Stimulated activated CD4-positive, alpha-beta T cell treated with anti-CD3 and anti-CD28 coated beads, TNF-alpha, amount 100 ng/mL, for 4 hours (primary cell): ENCODE results near the gene ETV3L.

Experiments used
- DNase-seq, 3 experiments: peaks; one replicate each; pipeline ENCODE4 v3.0.0-alpha.2; 2020; ENCODE audit warnings: low read depth in 3 of 3

The ETV3L gene

DNA sequence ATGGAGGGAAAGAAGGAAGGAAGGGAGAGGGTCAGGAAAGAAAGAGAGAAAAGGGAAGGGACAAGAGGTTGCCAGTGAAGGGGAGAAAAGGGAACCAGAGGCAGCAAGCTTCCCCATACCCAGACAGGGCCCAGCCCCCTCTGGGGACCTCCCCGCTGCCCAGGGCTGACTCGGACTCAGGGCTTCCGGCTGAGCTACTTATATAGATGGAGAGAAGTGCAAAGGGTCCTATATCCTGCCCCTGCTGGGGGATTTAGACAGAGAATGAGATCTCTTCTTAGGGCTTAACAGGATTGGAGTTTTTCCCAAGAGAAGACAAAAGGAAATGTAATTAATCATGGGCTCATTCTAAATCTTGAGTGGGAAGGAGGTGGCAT lies at the start of gene ETV3L:
ETV3L (minus strand) TSS at position 176 of the 377 bp plus-strand sequence. CDS start 285 bp downstream, outside the sequence.
- DNase-seq = no peak

DNA sequence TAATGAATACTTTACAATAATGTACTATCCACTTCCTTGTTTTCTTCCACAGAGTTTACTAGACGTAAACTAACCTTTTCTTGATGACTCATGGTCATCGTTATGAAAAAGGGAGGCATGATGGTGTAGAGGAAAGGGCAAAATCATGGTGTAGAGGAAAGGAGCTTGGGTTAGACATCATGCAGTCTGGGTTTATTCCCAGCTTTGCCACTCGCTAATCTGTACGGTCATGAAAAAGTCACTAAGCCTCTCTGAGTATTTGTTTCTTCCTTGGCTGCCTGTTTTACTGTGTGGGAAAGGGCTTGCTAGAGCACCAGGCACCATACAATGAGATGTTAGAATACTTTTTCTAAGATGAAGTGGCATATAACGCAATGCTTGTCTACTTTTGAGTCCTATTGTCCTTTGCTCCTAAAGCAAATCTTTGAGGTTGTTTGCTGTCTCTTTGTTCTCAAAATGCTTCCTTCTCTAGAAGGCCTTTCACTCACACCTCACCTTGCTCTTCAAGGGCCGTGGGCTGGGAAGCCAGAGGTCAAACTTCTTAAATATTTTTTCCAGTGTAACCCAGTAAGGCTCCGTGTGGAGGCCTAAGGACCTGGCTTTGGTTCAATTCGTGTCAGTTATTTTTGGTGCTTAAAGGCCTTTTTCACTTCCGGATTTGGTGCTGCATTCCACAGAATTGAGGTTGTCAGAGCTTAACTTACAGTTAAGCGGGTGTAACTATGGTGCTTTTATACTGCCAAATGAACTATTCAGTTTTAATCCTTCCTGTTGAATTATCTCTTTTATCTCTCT lies 48.5 kb upstream of the ETV3L start:
- DNase-seq = no peak

DNA sequence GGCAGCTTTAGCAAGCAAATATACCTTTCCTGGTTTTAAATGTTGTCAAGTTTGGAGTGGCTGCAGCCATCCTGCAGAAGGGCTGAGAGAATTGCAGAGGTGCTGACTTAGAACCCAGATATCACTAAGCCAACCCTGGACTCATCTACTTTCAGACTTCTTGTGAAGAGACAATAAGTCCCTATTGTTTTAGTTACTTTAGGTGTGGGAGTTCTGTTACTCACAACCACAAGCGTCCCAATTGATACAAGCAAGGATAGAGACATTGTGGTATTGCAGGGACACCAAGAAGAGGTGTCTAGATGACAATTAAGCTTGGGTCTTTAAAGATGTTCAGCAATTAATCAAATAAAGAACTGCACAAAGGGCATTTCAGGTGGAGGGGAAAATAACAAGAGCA lies 47.4 kb upstream of the ETV3L start:
- DNase-seq = no peak

DNA sequence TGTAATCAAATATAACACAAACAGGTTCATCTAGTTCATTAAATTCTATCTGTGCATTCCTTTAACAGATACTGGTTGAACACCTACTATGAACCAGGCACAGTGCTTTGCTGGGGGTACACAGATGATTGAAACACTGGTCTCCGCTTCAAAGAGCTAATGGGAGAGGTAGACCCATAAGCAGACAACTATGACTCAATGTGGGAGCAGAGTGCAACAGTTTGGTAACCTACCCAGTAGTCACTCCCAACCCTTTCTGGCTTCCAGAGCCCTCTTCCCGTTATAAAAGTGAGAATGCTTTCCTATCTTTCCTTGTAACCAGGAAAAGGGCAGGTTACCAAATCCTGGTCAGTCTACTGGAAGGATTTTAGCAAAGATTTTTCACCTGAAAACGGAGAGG lies 46.6 kb upstream of the ETV3L start:
- DNase-seq = no peak

DNA sequence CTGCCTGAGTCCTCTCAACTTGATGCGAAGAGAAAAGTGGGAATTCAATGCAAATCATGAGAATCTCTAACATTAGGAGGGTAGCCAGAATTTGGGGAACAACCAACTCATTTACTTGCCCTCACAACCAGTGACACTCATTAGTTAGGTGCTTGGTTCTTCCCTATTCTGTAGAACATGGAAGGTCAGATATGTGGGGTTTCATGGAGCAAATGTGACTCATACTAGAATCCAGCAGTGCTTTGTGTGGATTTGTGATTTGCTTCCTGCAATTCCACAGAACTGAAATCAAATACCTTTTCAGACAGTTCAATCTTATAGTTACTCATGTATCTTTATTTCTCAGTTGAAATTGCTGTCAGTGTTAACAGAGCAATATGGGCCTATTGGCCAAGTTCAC lies 45.5 kb upstream of the ETV3L start:
- no peak for DNase-seq

DNA sequence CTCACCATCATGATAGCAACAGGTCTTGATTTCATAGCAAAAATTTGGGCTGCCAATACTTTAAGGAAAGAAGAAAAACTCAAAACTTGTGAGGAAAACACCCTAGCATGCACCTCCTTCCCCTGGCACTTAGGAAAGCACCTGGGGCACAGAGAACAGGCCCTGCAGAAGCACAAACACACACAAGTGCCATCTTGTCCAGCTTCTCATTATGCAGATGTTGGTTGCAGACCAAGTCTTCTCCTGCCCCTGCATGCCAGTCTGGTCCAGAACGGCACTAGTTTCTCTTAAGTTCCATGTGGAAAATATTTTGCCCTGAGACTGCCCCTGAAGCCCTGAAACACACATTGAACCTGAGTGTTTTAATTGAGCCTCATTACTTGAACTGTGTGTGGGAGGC lies 44.9 kb upstream of the ETV3L start:
- no peak for DNase-seq

DNA sequence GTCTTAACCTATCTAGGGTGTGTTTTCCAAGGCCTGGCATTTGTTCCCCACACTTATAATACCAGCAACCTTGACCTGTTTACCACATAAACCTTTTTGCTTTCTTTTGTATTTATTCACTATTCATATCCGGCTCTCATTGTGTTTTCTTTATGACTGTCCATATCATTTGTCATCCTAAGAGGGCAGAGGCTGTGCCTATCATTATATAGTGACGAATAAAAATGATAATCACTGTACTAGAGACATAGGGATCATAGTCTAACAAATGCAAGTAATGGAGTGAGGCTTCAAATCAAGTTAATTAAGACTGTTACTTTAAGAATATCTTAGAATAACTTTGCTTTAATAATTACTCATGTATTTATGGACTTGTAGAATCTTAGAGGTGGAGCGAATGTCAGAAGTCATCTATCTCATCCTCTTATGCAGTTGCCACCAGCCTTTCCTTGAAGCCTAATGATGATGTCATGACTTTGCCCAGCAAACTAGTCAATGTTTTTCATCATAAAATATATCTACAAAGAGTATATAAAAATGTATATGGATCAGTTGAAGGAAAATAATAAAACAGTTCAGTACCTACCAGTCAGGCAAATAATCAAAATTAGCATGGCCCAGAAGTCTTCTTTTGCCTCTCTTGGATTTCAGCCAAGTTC lies 43.3 kb upstream of the ETV3L start:
- DNase-seq = no peak

DNA sequence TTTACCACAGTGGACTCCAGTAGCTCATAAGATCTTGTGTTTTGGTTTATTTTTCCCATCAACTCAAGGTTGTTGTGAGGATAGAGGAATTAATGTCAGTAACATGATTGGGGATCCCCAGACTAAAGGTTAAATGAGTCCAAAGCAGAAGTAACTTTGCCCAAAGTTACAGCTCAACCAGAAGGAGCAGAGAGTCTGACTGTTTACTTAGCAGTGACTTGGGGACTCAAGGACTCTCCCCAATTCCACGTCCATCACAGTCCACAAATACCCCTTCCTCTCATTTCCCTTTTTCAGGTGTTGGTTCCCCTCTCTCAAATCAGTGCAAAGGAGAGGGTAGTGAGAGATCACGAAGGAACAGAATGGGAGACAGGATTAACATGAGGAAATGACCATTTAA lies 42.6 kb upstream of the ETV3L start:
- DNase-seq = no peak

DNA sequence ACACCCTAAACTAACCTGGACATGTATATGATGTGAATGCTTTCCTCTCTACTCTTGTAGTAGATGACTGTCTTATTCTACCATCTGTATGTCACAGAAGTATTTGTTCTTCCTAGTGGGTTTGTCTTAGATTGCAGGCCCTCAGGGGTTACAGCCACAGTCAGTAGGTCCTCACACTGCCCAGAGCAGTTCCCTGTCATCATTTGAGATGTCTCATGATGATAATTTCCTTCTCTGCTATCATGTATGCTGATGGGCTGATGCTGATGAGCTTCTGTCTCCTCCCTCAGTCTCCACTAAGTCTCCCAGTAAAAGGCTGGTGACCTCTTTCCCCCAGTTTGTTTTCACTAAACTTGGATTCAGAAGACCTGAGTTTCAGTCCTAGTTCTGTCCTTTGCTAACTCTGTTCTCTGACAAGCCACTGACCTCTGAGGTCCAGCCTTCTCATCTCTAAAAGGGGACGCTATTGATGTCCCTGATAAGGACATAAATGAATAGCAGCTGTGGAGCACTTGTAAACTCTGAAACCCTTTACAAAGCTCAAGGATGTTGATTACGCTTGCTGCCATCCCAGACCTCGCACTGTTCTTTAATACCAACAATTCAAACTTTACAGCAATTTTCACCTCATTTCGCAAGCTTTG lies 41.7 kb upstream of the ETV3L start:
- DNase-seq = no peak

DNA sequence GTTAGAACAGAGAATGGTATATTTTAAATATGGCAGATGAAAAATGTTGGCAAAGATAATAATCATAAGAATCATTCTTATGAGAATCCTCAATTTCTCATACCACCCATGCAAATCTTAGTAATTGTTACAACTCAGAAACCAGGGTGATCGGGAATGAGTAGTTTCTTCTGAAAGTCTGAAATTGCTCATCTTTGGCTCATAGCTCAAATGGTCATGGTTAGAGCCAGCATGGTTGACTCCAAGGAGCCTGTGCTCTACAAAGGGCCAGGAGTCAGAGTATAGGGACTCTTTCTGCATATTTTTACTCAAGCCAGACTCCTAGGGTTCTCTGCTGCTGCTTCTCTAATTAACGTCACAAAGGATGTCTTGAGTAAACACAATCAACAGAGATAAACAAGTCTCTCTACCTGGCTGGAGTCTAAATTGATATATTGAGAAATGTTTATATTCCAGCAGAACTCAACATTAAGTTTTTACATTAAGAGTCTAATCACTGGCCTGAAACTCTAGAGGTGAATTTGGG lies 40.5 kb upstream of the ETV3L start:
- no peak for DNase-seq

DNA sequence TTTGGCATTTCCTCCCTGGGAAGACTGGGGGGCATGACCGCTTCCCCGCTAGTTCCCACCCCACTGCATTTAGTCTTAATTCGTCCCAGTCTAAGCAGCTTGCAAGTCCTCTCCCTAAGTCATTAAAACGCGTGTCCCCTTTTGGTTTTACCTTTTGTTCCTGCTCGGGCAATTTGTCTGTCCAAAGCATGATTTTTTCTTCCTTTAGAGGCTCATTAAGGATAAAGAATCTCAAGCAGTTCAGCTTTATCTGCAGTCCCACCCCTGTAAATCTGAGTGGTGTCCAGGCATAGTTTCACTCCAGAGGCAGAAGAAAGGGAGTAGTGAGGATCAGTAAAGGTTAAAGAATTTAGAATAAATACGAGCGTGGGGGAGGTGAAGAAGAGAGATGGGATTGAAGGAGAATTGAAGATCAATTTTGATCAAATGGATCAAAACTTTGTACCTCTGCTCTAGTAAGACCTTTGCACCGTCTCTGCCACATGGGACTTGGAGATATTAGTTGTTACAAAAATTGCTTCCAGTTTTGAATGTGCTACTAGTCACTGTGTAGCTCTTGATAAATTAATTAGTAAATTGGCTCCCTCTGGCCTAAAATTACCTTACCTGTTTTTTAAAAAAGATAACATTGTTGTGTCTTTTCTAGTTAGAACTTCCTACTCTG lies 39.6 kb upstream of the ETV3L start:
- DNase-seq = no peak

DNA sequence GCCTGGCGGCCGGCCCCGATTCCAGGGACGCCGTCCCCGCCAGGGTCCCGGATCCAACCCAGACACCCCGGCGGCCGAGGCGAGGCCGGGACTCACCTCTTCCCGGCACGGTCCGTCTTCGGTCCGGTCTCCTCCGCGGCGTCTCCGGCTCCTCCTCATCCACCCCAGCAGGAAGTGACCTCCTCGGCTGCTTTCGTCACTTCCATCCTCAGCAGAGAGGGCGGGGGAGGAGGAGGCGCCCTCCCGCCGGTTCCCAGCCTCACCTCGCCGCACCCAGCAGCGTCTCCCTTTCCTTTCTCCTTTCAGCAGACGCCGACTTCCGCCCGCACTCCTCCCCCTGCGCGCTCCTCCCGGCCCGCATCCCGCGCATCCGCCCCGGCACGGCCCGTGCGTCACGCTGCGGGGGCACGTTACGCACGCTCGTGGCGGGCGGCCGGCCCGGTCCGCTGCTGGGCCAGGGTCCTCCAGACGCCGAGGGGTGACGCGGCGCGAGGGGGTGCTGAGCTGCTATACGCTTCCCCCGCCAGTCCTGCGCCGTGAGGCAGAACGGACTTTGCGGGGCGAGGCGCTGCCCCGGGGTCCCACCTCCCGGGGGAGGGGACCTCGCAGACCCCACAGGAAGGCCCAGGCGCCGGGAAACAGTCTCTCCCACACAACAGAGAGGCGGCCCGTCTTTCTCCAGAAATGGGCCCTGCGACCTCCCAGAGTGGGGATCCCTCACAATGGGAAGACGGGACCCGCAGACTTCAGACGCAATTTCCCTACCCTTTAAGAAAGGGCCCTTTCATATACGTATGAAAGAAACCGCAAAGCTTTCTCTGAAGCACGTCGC lies 38.8 kb upstream of the ETV3L start, which contains the start of gene ETV3:
ETV3 (minus strand) TSS at position 176 of the 832 bp plus-strand sequence. CDS start 2,043 bp downstream, outside the sequence.
- peak; percentile 62 to 74 (median 71) for DNase-seq

DNA sequence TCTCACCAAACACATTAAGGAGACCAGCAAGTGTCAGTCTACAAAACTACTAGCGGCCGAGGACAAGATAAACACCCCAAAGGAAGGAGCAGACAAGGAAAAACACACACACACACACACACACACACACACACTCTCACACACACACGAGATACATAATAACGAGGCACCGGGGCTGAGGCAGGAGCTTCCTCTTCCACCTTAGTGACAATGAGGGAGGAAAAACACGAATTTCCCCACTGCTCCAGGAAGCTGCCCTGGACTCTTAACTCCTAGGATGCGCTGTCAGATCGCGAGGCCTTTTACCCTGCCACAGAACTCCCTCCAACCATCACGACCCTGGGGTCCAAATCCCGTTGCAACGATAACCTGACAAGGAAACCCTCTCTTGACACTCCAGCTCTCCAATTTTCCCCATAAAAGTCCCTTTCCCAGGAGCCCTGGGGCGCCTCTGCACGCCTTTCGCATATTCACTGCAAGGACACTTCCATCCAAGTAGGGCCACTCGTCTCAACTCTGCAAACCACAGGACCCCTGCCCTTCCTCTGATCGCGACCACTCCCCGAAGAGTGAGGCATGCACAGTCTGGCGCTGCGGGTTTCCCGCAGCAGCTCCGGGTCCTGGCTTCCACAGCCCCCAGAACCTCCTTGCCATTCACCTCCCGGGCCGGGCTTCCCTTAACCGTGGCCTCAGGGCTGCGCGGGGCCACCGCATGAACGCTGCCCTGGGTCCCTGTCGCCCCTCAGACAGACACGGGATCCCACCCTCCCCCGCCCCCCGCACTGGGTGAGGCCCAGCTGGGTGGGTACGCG lies 38.0 kb upstream of the ETV3L start:
- DNase-seq = no peak

DNA sequence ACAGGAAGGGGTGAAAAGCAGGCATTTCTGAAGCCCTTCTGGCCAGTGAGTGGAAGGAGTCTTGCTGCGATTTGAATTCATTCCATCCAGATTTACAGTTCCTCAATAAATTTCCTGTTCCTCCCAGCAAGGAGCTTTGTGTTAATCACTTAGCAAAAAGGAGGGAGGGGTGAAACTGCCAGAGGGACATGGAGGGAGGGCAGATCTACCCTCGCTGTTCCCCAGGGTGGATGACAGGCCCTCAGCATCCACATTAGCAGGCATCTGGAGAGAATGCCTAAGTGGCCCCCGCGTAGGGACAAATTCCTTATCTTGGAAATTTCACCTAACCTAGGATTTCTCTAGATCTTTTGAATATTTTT lies 37.4 kb upstream of the ETV3L start:
- DNase-seq = no peak

DNA sequence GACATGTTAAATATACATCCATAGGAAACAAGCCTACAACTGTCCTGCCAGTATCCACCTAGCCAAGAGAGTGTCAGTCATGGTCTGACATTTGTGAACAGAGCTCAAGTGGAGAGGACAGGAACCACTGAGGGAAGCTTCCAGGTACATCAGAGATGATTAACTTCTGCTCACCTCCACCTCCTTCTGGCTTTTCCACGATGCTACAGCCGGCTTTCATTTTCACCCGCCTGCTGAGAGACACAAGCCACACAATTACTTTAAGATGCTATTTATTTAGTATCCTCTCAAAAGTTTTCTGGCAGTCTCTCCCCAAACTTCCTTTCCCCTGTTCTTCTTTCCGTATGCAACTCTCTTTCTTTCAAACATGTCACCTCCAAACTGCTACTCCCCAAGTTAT lies 36.5 kb upstream of the ETV3L start:
- DNase-seq = no peak

DNA sequence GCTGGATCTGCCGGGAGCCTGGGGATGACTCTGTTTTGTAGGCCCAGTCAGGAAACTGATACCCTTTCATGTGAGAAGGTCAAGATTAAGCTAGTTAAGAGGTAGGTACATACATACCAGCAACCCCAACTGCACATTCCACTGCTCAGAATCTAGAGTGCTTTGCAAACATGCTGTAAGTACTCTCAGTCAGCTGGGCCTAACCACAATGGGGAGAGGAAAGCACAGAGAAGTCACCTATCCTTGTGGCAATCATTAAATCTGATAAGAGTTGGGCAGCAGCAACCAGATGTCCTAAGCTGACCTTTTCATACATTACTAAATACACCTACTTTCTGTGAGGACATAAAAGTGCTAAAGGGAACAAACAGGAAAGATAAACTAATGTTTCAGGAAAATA lies 36.0 kb upstream of the ETV3L start:
- DNase-seq = no peak

DNA sequence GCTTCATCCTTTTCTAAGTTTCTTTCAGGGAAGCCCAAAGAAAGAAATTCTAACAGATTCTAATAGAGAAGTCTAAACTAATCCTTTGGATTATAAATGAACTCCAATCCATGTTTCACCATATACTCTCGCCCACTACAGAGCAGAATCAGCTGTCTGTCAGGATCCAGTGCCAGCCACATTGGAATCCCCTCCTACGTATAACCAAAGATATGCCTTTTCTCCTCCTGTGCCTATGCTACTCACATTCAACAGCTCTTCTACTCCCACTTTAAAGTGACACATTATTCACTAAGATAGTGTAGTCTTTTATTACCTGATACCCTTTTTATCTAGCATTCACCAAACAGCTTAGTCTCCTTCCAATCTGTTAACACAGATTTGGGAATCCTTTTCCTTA lies 35.5 kb upstream of the ETV3L start:
- no peak for DNase-seq

DNA sequence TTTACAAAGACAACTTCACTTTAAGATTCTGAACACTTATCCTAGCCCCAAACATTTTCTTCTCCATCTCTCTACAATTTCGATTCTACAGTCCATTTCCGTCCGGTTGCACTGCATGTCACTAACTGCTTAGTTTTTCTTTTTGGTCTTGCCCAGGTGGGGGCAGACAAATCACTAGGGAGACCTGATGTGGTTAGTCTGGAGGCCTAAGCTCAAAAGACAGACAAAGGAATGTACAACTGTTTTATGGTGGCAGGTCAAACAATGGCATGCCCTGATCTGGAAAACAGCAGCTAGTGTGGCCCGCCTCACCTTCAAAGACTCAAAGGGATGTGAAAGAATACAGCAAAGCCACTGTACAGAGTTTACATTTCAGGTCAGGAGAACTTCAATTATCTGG lies 34.8 kb upstream of the ETV3L start:
- no peak for DNase-seq

DNA sequence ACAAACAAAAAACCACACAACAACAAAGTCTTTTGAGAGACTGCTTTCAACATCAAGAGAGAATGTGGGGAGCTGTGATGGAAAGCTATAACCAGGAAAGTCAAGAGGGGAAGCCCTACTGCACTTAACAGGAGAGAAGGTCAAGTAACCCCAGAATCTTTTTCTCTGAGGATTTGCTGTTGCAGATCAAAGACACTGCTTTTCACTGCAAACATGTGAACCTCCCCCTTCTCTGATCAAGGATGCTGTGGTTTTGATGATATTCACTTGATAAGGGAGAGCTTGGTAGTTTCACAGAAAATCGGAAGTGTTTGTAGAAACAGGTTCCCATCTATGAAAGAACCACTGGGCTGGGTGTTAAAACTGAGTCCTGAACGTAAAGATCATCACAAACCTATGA lies 33.8 kb upstream of the ETV3L start:
- DNase-seq = no peak

DNA sequence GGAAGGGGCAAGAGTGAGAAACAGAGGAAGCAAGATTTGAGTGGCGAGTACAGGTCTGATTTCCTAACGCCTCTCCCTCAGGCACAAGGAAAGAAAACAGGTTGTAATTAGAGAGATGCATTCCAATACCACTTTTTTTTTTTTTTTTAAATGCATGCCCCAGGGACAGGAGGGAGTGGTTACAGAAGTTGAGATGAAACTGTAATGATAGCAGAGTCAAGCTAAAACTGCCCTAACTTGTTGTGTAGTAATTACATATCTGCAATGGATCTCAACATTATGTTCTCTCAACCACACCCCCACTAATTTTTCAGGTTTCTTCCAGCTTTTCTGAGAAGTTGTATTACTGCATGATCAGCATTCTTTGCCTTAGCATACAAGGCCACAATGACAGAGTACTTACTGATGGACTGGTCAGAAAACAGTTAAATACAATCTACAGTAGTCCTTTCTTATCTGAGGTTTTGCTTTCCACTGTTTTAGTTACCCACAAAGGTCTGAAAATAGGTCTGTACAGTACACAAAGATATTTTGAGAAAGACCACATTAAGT lies 33.1 kb upstream of the ETV3L start:
- DNase-seq = no peak
